ENCODE results near the gene HIP1. TPM values are rescaled to one million over a fixed set of nuclear protein-coding genes. Genes with fewer than 3 reads are reported as not detected.
A peak's percentile ranks its signal among the peaks of the same experiment; 100 is the strongest.

The HIP1 gene
- total and polyA plus RNA-seq, 2 of the 4 experiments (the other 2 are of a cell fraction) = 6.8 to 10.0 TPM

DNA sequence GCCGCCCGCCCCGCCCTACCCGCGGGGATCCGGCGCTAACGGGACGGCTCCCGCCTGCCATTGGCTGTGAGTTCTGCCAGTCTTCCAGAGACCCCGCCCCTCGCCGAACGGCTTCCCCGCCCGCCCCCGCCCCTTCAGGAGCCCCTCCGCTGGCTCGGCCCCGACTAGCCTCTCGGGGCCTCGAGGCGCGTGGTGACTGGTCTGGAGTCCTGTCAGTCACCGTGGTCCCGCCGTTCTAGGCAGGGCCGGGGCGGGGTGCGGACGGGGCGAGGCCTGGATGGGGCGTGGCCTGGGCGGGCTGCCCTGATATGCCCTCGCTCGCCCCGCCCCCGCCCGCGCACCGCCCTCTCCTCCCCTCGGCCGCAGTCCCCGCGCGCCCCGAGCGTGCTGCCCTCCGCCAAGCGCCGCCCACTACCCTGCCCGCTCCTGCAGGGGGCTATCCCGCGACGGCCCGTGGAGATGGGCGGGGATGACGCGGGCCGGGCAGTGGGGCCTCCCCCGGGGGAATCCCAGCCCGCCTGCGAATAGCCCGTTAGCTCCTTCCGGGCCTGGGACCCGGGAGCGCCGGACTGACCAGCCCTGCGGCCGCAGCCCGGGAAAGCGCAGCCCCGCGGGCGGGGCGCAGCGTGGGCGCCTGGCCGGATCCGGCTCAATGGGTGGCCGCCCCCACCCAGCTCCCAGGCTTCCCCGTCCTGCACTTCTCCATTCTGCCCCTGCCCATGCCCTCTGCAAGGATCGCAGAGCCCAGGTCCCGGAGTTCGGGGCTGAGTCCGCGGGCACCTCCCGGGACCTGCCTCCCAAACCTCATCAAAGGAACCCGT, 444 bp upstream of the HIP1 start:
- Histone ChIP-seq H3K14ac (replicated peaks; ENCODE audit: low read depth, low read length) (peak overlapping the region; percentile 53), H3K4ac (ENCODE audit: low read depth, low read length) (peak overlapping the region; percentile 70), H3K27ac (ENCODE audit: insufficient read depth, low read length) (peak overlapping the region; percentile 30), H3K4me1 (ENCODE audit: control insufficient read depth, insufficient read depth, low read length) (peaks cover 12% of the 10 kb centered on the region), H3K4me3 (ENCODE audit: insufficient read depth, low read depth, low read length) (peak overlapping the region; percentile 86), H2BK20ac (ENCODE audit: low read depth, low read length) (no peak overlapping the region), H3K56ac (ENCODE audit: extremely low read depth, insufficient read depth, low read length) (peak overlapping the region; percentile 27), H2AK5ac (ENCODE audit: low read depth, low read length) (no peak overlapping the region), H2BK5ac (ENCODE audit: low read depth, low read length, poor library complexity, severe bottlenecking) (peak overlapping the region; percentile 66), H2AK9ac (replicated peaks; ENCODE audit: low read depth, low read length, poor library complexity) (peak overlapping the region; percentile 60), H4K8ac (ENCODE audit: low read depth in 2 of 2, low read length in 2 of 2) (peak overlapping the region in 1 of 2 experiments; percentile 7; a peak in 1 of 4 replicates), H3K9me3 (ENCODE audit: control insufficient read depth, insufficient read depth, low read length) (no peaks in the 10 kb centered on the region), H4K20me1 (ENCODE audit: insufficient read depth, low read length) (no peaks in the 10 kb centered on the region), H3K9me1 (ENCODE audit: insufficient read depth, low read length) (peaks cover 7% of the 10 kb centered on the region), H3K79me1 (ENCODE audit: low read depth in 1 of 2, low read length in 2 of 2) (peaks cover 8 to 31% of the 10 kb centered on the region in 2 experiments), H3K18ac (ENCODE audit: low read depth, low read length) (no peak overlapping the region), H3K36me3 (ENCODE audit: control insufficient read depth, insufficient read depth, low read length) (no peaks in the 10 kb centered on the region), H3K27me3 (ENCODE audit: control insufficient read depth, insufficient read depth, low read length) (peaks cover 2% of the 10 kb centered on the region; the same call in 1 of the 2 replicates), H3K23ac (ENCODE audit: low read depth, low read length) (0 out of 2 replicates have a peak overlapping the region, but pooled peaks have one; percentile 58), H2BK15ac (ENCODE audit: low read depth, low read length) (no peak overlapping the region), H2BK120ac (ENCODE audit: low read depth, low read length) (peak overlapping the region; percentile 24), H4K91ac (ENCODE audit: insufficient read depth, low read depth, low read length) (peak overlapping the region; percentile 45), H3K4me2 (ENCODE audit: low read depth, low read length) (peak overlapping the region; percentile 68), H4K5ac (ENCODE audit: low read depth, low read length) (no peak overlapping the region), H3K9ac (ENCODE audit: low read depth, low read length) (peak overlapping the region; percentile 37), H2AFZ (replicated peaks; ENCODE audit: low read length, poor library complexity) (peak overlapping the region; percentile 98)
- DNase-seq (peak; percentile 98), ATAC-seq (ENCODE audit: low read depth) (peak; percentile 95)
- 1% methylated on average over 19 of the region's 89 CpGs; no CpG with 5 or more reads in 1 of the 2 experiments for WGBS, 2 experiments (ENCODE audit: extremely low coverage in 2 of 2, insufficient read length in 1 of 2)
- intact Hi-C loops (cut with micrococcal nuclease) (loop anchor here (1.0 to 2.0 kb wide), 2 partner anchors 14 to 210 kb away; no protein-coding TSS in a partner anchor), dilution Hi-C loops (cut with HindIII; ENCODE audit: low sequenced_read_pairs, unreplicated experiment) (no loop called here), in situ Hi-C loops (cut with MboI; ENCODE audit: low sequenced_read_pairs) (no loop called here)
- no TSS peak for BruUV-seq (replicated peaks)
- CTCF ChIA-PET = no interaction called here
- POLR2A ChIA-PET (ENCODE audit: unreplicated experiment) = interaction anchor here (0.6 kb wide), 1 partner anchor 169 kb away, joined by 3 read pairs; no protein-coding TSS in a partner anchor
- TF ChIP-seq BHLHE40 (IDR thresholded peaks at IDR 0.05; ENCODE audit: low read depth, low read length) (peak; percentile 60), RAD21 (IDR thresholded peaks at IDR 0.05; ENCODE audit: low read length) (no peak), POLR2A (IDR thresholded peaks at IDR 0.05; ENCODE audit: low read depth, low read length) (peak; percentile 51), MXI1 (IDR thresholded peaks at IDR 0.05; ENCODE audit: borderline replicate concordance, low read depth, low read length) (no peak), MAZ (IDR thresholded peaks at IDR 0.05; ENCODE audit: borderline replicate concordance, low read depth, low read length) (peak; percentile 92)
